OCI-LY3 (cell line): ENCODE measurements around the gene UBE2D4.

Source experiments
- H2AFZ ChIP-seq: fragments of 200-600, 300-600 bp; shearing (Covaris generic); 2 replicates; pipeline ENCODE4 v1.6.0; 2014; ENCODE audit warnings: antibody characterized with exemption, low read depth, low read length
- H3K27ac ChIP-seq: fragments of 200-600, 300-600 bp; sonication (generic); 2 replicates; pipeline ENCODE4 v1.5.1; 2014; ENCODE audit warnings: mild to moderate bottlenecking, low read length, moderate library complexity, mixed read lengths
- H3K27me3 ChIP-seq: fragments of 200-600, 300-600 bp; sonication (generic); 2 replicates; pipeline ENCODE4 v1.6.1; 2014; ENCODE audit warnings: low read depth, low read length, mixed read lengths
- H3K36me3 ChIP-seq: fragments of 200-600, 300-600 bp; sonication (generic); replicated peaks from 2 replicates; pipeline ENCODE3; 2014; ENCODE audit warnings: low read depth, low read length, mixed read lengths
- H3K4me1 ChIP-seq: fragments of 300-600, 200-600 bp; sonication (generic); 2 replicates; pipeline ENCODE4 v1.6.1; 2014; ENCODE audit warnings: low read length, mixed read lengths
- H3K4me2 ChIP-seq: fragments of 200-600, 300-600 bp; sonication (generic); 2 replicates; pipeline ENCODE4 v1.6.1; 2014; ENCODE audit warnings: low read length, mixed read lengths
- H3K4me3 ChIP-seq: fragments of 300-600, 200-600 bp; sonication (generic); 2 replicates; pipeline ENCODE4 v1.5.1; 2014; ENCODE audit warnings: antibody characterized with exemption, mild to moderate bottlenecking, low read length, moderate library complexity
- H3K79me2 ChIP-seq: fragments of 300-600, 200-600 bp; shearing (Covaris generic); 2 replicates; pipeline ENCODE4 v1.6.1; 2014; ENCODE audit warnings: mild to moderate bottlenecking, low read length, mixed read lengths
- H3K9ac ChIP-seq: fragments of 300-600, 200-600 bp; shearing (Covaris generic); 2 replicates; pipeline ENCODE4 v1.6.0; 2014; ENCODE audit warnings: mild to moderate bottlenecking, low read length, moderate library complexity
- H3K9me3 ChIP-seq: fragments of 200-600, 300-600 bp; shearing (Covaris generic); 2 replicates; pipeline ENCODE4 v1.6.1; 2014; ENCODE audit warnings: low read length, mixed read lengths; ENCODE audit not compliant: insufficient read depth
- H4K20me1 ChIP-seq: fragments of 200-600, 300-600 bp; sonication (generic); 2 replicates; pipeline ENCODE4 v1.6.1; 2016; ENCODE audit warnings: low read length, mixed read lengths; ENCODE audit not compliant: insufficient read depth
- CTCF ChIP-seq: fragments of 200-600, 300-600 bp; sonication (generic); IDR thresholded peaks from 2 replicates; pipeline ENCODE4 v1.5.1; 2014; ENCODE audit warnings: antibody characterized with exemption, low read length, low read depth
- EZH2phosphoT487 ChIP-seq: fragments of 200-600 bp; shearing (Covaris generic); IDR thresholded peaks from 2 replicates; pipeline ENCODE4 v1.6.1; 2018; ENCODE audit warnings: antibody characterized with exemption, mixed run types, low read depth

The UBE2D4 gene

GRCh38 chr7:43926798-43927123 lies 525 bp downstream of the UBE2D4 start:
- peak overlapping the region; percentile 83 for H3K27ac ChIP-seq
- peak overlapping the region; percentile 85 for H3K9ac ChIP-seq
- H3K4me3 ChIP-seq: peak overlapping the region; percentile 87
- peaks cover 11% of the 10 kb centered on the region for H3K36me3 ChIP-seq
- H2AFZ ChIP-seq: peak overlapping the region; percentile 90
- H3K79me2 ChIP-seq: peaks cover 7% of the 10 kb centered on the region; the same call in 1 of the 2 replicates
- TF ChIP-seq EZH2phosphoT487: no peak
- TF ChIP-seq CTCF: no peak
- no peaks in the 10 kb centered on the region for H3K9me3 ChIP-seq
- peak overlapping the region; percentile 93 for H3K4me2 ChIP-seq
- no peaks in the 10 kb centered on the region for H3K4me1 ChIP-seq
- H3K27me3 ChIP-seq: no peaks in the 10 kb centered on the region
- no peaks in the 10 kb centered on the region for H4K20me1 ChIP-seq

- H3K27me3 ChIP-seq: no peaks in the 10 kb centered on the region
- no peak overlapping the region for H3K9ac ChIP-seq
- no peaks in the 10 kb centered on the region for H3K4me1 ChIP-seq
- peaks cover 7% of the 10 kb centered on the region; the same call in 1 of the 2 replicates for H3K79me2 ChIP-seq
- no peak overlapping the region for H3K27ac ChIP-seq
- H3K4me2 ChIP-seq: no peak overlapping the region
- no peak overlapping the region for H2AFZ ChIP-seq
- no peaks in the 10 kb centered on the region for H3K9me3 ChIP-seq
- H3K4me3 ChIP-seq: no peak overlapping the region
- H3K36me3 ChIP-seq: peaks cover 11% of the 10 kb centered on the region
- H4K20me1 ChIP-seq: no peaks in the 10 kb centered on the region
- TF ChIP-seq CTCF: no peak
- TF ChIP-seq EZH2phosphoT487: no peak
These were observed 1.6 kb downstream of the UBE2D4 start for GRCh38 chr7:43927810-43928209.

- Histone ChIP-seq H3K9me3 (no peaks in the 10 kb centered on the region), H3K9ac (no peak overlapping the region), H4K20me1 (no peaks in the 10 kb centered on the region), H3K4me2 (no peak overlapping the region), H3K27ac (no peak overlapping the region), H2AFZ (no peak overlapping the region), H3K4me1 (no peaks in the 10 kb centered on the region), H3K79me2 (peaks cover 7% of the 10 kb centered on the region; the same call in 1 of the 2 replicates), H3K27me3 (no peaks in the 10 kb centered on the region), H3K36me3 (peaks cover 7% of the 10 kb centered on the region), H3K4me3 (no peak overlapping the region)
- TF ChIP-seq CTCF: no peak
- no peak for TF ChIP-seq EZH2phosphoT487
These were observed 3.6 kb downstream of the UBE2D4 start for GRCh38 chr7:43929529-43930457.

GRCh38 chr7:43931346-43931745 lies 5.1 kb downstream of the UBE2D4 start:
- peaks cover 3% of the 10 kb centered on the region for H3K36me3 ChIP-seq
- H3K4me3 ChIP-seq: no peak overlapping the region
- no peaks in the 10 kb centered on the region for H3K4me1 ChIP-seq
- H3K9me3 ChIP-seq: no peaks in the 10 kb centered on the region
- H3K4me2 ChIP-seq: no peak overlapping the region
- H4K20me1 ChIP-seq: no peaks in the 10 kb centered on the region
- no peaks in the 10 kb centered on the region for H3K27me3 ChIP-seq
- TF ChIP-seq EZH2phosphoT487: no peak
- no peak for TF ChIP-seq CTCF
- H2AFZ ChIP-seq: no peak overlapping the region
- no peak overlapping the region for H3K27ac ChIP-seq
- no peaks in the 10 kb centered on the region for H3K79me2 ChIP-seq
- H3K9ac ChIP-seq: no peak overlapping the region
